ENCODE data around the gene KCNMA1.
"Not testable (repeated sequence)": the region's sequence is repeated elsewhere in the genome, so short reads cannot be mapped to it uniquely, and the experiment has no call there.

KCNMA1 gene

DNA sequence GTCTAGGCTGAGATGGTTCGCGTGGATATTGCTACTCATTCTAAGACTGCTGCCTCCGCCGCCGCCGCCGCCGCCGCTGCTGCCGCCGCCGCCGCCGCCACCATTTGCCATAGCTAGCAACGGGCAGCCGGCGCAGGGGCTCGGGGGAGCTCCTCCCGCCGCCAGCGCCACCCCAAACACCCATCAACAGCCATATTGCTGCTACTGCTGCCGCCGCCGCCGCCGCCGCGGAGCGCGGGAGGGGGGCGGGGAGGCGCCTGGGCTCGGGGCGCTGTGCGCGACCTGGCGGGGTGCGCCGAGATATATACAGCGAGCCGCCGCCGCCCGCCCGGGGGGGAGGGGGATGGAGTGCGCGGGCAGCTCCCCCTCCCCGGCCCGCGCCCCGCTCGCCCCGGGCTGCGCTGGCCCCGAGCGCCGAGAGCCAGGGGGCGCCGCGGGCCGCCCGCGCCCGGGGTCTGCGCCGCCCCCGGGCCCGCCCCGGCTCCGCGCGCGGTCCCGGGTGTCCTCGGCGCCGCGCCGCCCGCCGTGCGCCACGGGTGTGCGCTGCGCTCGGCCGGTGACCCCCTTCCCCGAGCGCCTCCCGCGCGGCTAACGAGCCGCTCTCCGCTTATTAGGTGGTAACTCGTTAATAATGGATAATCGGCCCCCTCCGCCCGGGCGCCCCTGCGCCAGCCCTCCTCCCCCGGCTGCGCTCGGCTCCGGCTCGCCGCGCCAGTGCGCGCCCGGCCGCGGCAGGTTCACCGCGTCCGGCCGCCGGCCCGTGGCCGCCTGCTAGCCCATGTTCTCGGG, at the start of gene KCNMA1:
Gene KCNMA1 (minus strand): TSS at position 277 of the 789 bp plus-strand sequence.
- peak; percentile 65 for DNase-seq

DNA sequence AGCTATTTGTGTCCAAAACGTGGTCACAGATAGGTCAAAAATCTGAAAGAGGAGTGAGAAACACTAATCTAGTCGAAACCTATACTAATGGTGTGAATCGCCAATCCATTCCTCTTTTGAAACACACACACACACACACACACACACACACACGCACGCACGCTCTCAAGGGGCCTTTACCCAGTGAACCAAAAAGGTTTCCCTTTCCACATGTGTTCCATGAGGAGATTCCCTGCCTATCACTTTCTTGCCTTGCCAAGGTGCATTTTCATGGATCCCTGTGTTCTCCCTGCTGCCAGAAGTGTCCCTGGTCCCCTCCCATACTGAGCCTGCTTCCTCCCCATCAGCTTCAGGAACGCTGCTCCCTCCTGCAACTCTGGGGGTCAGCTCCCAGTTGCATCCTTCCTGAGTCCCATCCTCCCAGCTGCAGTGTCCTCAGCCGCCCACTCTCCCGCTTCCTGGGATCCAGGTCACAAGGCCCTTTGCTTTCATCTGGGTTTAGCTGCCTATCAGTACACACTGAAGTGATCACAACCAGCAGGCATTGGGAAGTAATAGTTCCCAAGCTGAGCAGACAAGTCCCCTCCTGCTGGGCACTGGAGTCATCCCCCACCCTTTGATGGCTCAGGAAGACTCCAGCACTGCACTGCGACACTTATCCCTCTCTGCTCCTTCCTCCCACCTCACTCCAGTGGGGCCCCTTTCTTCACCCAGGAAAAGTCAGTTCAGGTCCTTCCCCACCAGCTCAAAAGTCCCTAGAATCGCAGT, 49.2 kb upstream of the KCNMA1 start:
- DNase-seq, result peak; percentile 38

DNA sequence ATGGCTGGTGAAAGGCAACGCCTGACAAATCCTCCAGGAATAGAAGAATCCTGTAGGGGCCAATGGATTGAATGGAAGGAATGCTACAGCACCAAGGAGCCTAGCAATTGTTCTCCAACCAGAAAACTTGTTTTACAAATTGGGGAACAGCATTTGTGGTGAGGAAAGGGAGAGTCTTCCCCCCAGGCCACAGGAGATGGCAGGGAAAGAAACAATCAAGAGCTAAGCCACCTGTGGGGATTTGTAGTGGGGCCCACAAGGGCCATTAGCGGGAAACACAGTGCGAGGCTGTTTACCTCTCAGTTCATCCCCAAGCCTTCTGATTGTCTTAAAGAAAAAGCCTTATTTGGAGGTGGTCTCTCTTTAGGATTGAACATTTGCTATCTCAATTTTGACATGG, 48.5 kb upstream of the KCNMA1 start:
- peak; percentile 43 for DNase-seq

DNA sequence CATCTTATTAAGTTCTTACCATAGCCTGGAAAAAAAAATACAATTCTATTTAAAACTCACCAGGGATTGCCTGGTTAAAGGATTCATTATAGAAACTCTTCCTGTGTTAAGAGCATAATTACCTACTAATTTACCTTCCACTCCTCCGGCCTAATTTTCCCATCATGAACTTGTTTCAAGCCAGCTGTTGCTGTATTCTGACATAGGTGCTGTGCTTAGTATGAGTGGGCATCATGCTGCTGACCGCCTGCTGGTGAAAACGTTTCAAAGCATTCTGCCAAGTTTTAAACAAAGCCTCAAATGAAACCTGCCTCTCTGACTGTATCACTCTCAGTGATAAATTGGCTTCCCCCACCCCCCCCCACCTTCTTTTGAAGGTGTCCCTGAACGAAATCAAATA, 47.8 kb upstream of the KCNMA1 start:
- peak; percentile 96 for DNase-seq

DNA sequence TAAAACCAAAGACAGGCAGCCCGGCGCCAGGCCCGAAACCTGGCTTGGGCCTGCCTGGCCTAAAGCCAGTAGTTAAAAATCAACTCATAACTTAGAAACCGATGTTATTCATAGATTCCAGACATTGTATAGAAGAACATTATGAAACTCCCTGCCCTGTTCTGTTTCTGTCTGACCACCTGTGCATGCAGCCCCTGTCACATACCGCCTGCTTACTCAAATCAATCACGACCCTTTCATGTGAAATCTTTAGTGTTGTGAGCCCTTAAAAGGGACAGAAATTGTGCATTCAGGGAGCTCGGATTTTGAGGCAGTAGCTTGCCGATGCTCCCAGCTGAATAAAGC, 45.5 kb upstream of the KCNMA1 start:
- DNase-seq, result not testable (repeated sequence)

DNA sequence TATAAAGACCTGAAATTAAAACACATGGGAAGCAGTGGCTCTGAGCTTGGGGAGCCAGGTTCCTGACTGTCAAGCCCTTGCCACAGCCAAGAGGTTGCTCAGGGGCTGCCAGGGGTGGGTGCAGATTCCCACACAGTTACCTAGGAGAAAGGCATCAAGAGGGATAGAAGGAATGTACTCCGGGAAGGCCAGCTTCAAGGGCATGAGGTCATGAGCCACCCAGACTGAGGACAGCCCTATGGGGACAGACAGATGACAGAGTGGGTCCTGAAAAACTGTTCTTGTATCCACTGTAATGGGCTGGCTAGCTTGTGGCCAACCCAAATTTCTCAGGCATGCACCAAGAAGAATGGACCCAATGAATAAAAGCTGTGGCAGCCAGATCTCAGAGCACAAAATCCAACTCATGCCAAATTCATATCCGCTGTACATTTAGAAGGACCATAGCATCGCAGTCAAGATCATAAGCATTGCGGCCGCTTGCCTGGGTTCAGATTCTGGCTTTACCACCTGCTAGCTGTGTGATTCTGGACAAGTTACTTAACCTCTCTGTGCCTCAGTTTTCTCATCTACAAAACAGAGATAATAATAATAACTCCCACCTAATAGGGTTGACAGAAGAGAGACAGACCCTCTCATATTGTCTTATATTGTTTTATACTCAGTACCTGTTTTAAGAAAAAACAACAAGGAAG, 44.9 kb upstream of the KCNMA1 start:
- no peak for DNase-seq

DNA sequence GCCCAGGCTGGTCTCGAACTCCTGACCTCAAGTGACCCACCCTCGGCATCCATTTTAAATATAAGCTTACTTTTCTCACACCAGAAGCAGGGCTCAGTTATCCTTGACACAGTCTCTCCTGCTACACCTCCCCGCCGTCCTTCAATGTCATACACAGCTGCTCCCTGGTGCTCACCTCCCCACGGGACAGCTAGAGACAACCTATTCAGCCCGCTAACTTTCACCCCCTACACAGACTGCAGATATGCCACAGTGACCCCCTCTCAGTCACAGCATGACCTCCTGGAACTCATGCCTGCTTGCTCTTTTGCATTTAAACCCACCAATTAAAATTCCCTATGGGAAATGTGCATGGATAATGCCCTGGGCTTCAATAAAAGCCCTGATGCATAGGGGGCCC, 44.2 kb upstream of the KCNMA1 start:
- DNase-seq, result no peak

DNA sequence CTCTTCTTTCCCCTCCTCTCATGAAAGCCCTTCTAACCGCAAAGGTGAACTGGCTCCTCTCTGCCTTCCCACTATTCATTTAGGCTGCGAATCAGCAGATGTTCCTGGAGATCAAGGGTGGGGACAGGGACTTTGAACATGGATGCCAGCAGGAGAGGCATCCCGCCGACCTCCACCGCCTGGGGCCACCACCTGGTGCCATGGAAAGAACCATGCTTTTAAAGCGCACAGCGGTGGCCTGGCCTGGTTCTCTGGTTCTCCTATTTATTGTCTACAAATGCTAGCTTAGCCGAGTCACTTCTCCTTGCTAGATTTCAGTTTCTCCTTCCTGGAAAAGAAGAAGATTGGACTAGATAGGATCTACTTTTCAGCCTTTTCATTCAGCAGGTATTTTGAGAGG, 43.2 kb upstream of the KCNMA1 start:
- peak; percentile 97 for DNase-seq

DNA sequence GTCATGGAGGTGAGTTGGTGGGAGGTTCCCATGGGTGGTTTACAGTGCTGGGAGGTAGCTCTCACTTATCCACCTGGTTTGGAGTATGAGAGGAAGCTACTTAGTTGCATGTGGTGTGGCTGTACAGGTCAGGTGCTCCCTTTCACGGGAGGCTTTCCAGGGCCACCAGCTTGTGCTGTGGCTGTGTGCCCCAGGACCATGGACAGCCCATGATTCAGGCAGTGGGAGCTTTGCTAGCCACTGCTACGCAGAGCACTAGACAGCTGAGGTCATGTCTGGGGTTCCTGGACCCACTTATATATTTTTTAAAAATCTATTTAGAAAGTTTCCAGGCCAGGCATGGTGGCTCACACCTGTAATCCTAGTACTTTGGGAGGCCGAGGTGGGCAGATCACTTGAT, 42.5 kb upstream of the KCNMA1 start:
- peak; percentile 31 for DNase-seq

DNA sequence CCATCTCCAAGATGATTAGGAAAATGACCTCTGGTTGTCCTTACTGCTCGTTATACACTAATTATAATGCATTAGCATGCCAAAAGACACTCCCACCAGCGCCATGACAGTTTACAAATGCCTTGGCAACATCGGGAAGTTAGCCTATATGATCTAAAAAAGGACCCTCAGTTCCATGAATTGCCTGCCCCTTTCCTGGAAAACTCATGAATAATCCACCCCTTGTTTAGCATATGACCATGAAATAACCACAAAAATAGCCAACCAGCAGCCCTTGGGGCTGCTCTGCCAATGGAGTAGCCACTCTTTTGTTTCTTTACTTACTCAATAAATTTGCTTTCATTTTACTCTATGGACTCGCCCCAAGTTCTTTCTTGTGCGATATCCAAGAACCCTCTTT, 41.6 kb upstream of the KCNMA1 start:
- DNase-seq, result no peak

DNA sequence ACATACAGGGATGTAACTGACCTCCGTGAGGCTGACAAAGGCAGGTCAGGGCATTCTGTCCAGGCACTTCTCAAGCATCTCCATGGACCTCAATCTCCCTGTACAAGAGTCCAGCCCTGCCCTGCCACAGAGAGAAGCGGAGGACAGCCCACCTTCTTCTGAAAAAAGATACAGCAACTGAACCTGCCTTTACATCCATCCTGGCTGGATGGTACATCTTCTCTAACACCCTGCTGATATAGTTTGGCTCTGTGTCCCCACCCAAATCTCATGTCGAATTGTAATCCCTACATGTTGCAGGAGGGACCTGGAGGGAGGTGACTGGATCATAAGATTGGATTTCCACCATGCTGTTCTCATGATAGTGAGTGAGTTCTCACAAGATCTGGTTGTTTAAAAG, 40.5 kb upstream of the KCNMA1 start:
- no peak for DNase-seq

DNA sequence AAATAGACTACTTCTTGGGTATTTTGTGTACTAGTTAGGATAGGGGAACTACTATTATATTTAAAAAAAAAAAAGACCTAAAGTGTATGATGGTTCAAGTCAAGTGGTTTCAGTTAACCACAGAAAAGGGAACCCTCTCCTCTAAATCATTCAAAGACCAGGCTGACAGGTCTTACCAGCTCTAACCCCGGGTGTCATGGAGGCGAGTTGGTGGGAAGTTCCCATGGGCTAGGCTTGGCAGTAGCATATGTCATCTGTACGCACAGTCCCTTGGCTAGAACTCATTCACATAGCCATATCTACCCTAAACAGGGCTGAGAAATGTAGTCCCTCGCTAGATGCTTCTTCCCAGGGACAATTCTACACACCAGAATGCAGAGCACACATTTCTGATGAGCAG, 37.7 kb upstream of the KCNMA1 start:
- DNase-seq, result no peak

DNA sequence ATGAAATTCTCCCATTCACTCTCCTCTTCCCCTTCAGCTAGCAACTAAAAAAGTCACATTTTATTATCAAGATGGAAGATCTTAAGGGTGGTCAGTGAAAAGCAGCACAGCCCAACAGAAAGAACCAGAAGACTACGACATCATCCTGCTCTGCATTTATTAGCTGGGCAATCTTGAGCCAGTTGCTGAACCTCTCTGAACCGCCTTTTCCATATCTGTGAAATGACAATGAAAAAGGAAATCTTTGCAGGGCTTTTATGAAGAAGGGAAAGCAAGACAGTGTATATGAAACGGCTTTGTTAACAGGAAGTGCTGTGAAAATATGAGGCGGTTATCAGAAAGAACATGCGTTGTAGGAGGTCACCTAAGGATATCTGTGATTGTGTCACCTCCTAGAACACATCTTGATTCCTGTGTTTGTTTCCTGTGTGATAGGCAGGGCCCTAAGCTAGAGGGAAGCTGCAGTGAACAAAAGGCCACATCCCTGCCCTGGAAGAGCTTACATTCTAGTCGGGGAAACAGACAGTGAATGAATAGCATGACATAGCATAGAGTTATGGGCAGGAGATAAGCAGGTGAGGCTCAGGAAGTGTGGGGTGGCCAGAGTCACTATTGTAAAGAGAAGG, 36.0 kb upstream of the KCNMA1 start:
- no peak for DNase-seq

DNA sequence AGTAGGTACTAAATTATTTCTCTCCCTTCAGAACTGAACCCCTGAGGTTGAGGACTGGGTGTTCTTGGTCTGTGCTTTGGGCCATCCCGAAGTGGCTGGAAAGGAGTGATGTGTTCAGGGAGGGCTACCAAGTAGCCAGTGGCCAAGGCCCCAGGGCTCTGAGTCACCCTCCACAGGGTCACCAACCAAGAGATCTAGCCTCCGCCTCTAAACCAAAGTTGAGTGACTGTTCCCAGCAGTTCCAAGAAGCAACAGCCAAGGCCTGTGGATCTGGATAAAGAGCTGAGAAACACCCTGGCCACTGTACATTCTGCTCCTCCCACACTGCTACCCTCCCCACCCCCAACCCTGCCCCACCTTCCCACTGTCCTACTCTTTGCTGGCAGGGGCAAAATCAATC, 35.5 kb upstream of the KCNMA1 start:
- DNase-seq, result no peak

DNA sequence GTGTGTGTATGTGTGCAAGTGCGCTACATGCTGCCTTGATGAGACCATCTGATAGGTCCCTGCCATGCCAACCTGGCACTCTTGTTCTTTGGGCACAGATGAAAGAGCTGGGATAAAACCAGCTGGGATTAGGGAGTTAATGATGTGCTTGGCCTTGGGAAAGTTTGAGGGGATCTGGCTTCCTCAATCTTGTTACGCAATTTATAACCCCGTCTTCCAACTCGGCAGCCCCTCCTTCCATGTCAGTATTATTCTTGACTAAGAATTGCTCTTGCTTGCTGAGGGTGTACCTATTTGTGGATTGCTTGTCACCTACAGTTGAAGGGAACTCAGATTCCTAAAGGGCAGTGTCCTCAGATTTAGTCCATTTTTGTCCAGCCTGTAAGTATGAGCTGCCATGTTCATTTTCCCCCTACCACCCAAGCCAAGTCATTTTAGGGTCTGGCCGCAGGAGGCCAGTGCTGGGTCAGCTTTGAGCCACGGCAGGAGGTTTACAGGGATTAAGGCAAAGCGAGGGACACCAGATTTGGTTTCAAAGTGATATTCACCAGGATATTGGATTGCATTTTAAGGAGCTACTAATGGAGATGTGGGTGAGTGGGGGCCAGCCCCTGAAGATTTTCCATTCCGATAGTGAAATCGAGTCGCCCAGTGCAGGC, 34.1 kb upstream of the KCNMA1 start:
- DNase-seq, result no peak

DNA sequence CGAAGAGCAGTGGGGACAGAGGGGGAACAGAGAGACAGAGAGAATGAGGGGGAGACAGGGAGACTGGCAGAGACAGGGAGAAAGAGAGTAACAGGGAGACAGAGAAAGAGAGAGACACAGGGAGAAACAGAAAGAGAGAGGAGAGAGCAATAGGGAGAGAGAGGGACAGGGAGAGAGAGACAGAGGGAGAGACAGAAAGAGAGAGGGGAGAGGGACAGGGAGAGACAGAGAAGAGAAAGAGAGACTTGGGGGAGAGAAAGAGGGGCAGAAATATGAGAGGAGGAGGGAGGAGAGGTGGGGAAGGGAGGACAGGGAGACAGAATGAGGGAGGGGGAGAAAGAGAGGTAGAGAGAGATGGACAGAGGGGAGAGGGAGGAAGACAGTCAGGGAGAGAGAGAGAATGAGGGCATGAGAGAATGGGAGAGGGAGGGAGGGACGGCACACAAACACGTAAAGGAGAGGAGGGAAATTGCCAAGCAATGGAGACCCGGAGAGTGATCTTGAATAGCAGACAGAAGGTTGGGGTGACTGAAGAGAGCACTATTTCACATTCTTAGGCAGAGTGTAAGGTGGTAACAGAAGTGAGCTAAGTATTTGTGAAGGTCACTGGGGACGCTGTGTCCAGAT, 33.3 kb upstream of the KCNMA1 start:
- no peak for DNase-seq

DNA sequence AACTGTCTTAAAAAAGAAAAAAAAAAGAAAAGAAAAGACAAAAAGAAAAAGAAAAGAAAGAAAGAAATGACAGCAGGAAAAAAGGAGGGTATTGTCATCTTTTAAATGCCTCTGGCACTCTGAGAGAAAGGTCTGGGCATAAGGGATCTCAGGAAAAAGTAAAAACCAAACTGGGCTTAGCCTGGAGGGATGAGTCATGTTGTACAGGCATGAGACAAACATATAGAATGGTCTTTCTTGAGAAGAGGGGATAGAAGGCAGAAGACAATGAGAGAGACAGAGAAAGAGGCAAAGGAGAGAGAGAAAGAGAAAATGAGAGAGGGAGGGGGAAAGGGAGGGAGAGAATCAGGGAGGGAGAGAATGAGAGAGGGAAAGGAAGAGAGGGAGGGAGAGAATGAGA, 32.3 kb upstream of the KCNMA1 start:
- DNase-seq, result no peak

DNA sequence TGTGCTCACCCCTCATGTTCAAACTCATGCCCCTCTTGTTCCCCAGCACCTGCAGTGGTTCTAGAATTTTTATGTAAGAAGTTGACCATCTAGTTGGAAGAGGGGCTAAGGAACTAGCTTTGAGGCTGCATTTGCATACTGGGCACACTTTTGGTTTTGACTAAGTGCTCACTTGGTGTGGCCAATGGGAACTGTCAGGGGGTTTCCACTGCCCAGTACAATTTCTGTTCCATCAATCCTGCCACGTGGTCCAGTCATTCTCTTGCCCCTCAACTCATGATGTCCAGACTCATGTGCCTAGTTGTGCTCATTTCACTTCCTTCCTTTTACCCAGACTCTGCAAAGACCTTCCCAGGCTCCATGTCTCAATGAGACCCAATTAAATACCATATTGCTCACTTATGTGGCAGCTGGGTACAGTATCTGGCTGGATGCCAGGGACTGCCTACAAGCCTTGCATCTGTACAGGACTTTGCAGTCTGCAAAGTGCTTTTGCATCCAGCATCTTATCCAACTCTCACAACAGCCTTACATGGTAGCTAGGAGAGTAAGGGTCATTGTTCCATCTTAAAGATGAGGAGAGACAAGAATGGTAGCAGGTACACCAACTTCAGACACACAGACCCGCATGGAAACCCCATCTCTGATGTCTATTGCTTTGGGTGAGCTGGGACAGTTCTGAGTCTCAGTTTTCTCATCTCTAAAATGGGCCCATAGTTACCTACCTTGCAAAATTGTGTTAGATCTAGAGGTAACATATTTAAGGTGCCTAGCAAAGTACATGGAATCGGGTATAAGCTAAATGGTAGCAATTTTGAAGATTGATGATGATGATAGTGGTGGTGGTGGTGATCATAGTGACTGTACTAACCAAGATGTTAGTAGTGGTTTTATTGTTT, 30.1 kb upstream of the KCNMA1 start:
- peak; percentile 46 for DNase-seq

DNA sequence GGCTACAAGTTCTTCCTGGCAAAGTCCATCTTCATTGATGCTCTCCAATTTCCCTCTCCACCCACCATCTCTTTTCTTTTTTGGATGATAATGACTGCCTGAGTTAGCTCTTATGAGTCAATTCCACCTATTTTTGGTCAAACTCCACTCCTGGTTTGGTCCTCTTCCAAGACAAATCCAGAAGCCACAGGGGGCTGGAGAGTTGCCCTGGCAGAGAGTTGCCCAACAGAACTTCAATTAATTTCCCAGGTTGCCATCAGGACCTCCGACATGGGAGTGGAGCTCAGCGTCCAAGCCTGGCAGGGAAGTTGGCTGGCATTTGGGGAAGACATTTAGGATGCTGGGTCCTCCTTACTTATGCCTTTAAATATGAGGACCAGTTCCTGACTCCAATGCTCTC, 29.2 kb upstream of the KCNMA1 start:
- DNase-seq, result no peak

DNA sequence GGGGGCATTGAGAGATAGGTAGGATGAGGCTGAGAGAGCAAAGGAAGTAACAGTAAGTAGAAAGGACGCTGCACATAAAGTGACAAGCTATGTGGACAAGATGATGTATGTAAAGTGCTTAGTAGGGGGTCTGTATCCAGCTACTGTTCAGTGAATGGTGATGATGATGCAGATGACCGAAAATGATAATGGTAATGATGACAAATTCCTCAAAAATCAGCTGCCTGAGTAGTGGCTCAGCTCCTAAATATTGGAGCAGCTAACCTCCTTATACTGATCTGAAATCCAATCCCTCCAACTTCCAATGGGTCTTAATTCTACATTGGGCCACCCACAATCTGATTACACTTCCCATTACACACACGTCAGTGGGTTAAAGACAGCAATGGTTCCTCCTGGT, 27.1 kb upstream of the KCNMA1 start:
- DNase-seq, result peak; percentile 17

DNA sequence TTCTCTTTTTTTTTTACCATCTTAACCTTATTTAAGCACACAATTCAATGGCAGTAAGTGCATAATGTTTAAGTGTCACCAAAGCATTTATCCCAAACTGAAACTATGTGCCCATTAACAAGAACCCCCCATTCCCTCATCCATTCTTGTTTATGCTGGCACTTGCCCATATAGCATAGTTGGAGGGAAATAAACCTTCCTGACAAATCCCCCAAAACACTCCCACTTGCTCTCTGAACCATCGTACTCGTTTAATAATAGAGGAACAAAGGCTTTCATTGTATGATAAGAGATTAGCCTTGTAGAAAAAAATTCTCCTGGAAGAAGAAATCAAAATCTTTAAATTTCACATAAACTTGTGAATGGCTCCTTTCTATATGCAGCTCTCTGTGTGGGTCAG, 26.4 kb upstream of the KCNMA1 start:
- DNase-seq, result no peak
